Measurements from ENCODE around the gene BLOC1S1.

DNA sequence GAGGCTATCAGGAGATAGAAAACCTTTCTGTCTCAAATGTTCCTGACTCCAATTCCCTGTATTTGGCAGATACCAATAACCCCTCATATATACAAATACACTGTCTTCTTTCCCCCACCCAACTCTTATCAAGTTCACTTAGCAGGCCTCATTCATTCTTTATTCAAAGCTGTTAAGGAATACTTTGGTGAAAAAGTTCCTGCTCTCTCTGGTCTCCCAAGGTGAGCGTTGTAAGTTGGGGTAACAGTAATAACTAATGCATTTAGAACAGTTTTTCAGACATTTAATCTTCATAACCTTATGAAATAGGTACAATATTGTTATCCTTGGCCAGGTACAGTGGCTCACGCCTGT lies 23.2 kb downstream of the BLOC1S1 start:
- no peak for TF ChIP-seq POLR2A (IDR thresholded peaks at IDR 0.05)
- TF ChIP-seq, protein P1, sequence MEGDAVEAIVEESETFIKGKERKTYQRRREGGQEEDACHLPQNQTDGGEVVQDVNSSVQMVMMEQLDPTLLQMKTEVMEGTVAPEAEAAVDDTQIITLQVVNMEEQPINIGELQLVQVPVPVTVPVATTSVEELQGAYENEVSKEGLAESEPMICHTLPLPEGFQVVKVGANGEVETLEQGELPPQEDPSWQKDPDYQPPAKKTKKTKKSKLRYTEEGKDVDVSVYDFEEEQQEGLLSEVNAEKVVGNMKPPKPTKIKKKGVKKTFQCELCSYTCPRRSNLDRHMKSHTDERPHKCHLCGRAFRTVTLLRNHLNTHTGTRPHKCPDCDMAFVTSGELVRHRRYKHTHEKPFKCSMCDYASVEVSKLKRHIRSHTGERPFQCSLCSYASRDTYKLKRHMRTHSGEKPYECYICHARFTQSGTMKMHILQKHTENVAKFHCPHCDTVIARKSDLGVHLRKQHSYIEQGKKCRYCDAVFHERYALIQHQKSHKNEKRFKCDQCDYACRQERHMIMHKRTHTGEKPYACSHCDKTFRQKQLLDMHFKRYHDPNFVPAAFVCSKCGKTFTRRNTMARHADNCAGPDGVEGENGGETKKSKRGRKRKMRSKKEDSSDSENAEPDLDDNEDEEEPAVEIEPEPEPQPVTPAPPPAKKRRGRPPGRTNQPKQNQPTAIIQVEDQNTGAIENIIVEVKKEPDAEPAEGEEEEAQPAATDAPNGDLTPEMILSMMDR (IDR thresholded peaks at IDR 0.05 in 4 of 5, conservative IDR thresholded peaks at IDR 0.05 in 1 of 5): no peak

All from gastrocnemius medialis (tissue), 4 donors.